Hepatic stellate cell (primary cell): ENCODE results near the gene LYZL1.
"Not testable (repeated sequence)": the region's sequence is repeated elsewhere in the genome, so short reads cannot be mapped to it uniquely, and the experiment has no call there.

ENCODE experiments used
- DNase-seq: peaks from one replicate; pipeline ENCODE4 v3.0.0; 2011; ENCODE audit warnings: low spot score

Gene LYZL1

GRCh38 chr10:29308142-29308541, 19.3 kb downstream of the LYZL1 start:
- DNase-seq = not testable (repeated sequence)

- no peak for DNase-seq
These were observed 20.6 kb downstream of the LYZL1 start for GRCh38 chr10:29309465-29309864.

- DNase-seq = not testable (repeated sequence)
These were observed 21.6 kb downstream of the LYZL1 start for GRCh38 chr10:29310463-29310862.

- DNase-seq = no peak
These were observed 24.2 kb downstream of the LYZL1 start for GRCh38 chr10:29313071-29313470.

- DNase-seq = no peak
These were observed 25.9 kb downstream of the LYZL1 start for GRCh38 chr10:29314726-29315125.

GRCh38 chr10:29315814-29316213, 26.9 kb downstream of the LYZL1 start:
- DNase-seq = no peak

GRCh38 chr10:29316308-29317026, 27.6 kb downstream of the LYZL1 start:
- DNase-seq = no peak

GRCh38 chr10:29317027-29317420, 28.2 kb downstream of the LYZL1 start:
- DNase-seq = no peak

GRCh38 chr10:29317423-29318021, 28.7 kb downstream of the LYZL1 start:
- DNase-seq = no peak

- DNase-seq = not testable (repeated sequence)
These were observed 29.5 kb downstream of the LYZL1 start for GRCh38 chr10:29318141-29319071.

- no peak for DNase-seq
These were observed 30.4 kb downstream of the LYZL1 start for GRCh38 chr10:29319205-29319781.

GRCh38 chr10:29320680-29321121, 31.8 kb downstream of the LYZL1 start:
- not testable (repeated sequence) for DNase-seq

- no peak for DNase-seq
These were observed 32.8 kb downstream of the LYZL1 start for GRCh38 chr10:29321656-29322055.

GRCh38 chr10:29322918-29323317, 34.0 kb downstream of the LYZL1 start:
- no peak for DNase-seq

- no peak for DNase-seq
These were observed 34.5 kb downstream of the LYZL1 start for GRCh38 chr10:29323367-29323766.

GRCh38 chr10:29324220-29324841, 35.5 kb downstream of the LYZL1 start:
- no peak for DNase-seq

GRCh38 chr10:29326299-29326698, 37.4 kb downstream of the LYZL1 start:
- DNase-seq = no peak

- no peak for DNase-seq
These were observed 38.2 kb downstream of the LYZL1 start for GRCh38 chr10:29326886-29327745.

GRCh38 chr10:29327746-29328102, 38.9 kb downstream of the LYZL1 start:
- no peak for DNase-seq

GRCh38 chr10:29328983-29329382, 40.1 kb downstream of the LYZL1 start:
- peak; percentile 46 for DNase-seq

- DNase-seq = no peak
These were observed 40.5 kb downstream of the LYZL1 start for GRCh38 chr10:29329420-29329819.
